K562 (cell line): ENCODE data around the gene RASGRP2. TPM values are rescaled to one million over a fixed set of nuclear protein-coding genes. Genes with fewer than 3 reads are reported as not detected.
A peak's percentile ranks its signal among the peaks of the same experiment; 100 is the strongest.

Source experiments
- ATAC-seq: fragments of 200-7000 bp; cut with Tn5 transposase; 3 replicates; pipeline ENCODE4 v1.9.1; 2020; ENCODE audit warnings: moderate library complexity
- BruUV-seq: library from RNA; stranded (reverse); fragments of 400-500 nt; replicated peaks from 2 replicates; lab custom pipeline; 2021; lab: Mats Ljungman, UMichigan
- CTCF ChIA-PET: fragments of 300-600 bp; formaldehyde crosslinking; extraction: SDS; loops from one replicate; lab custom pipeline; 2021; ENCODE audit warnings: low intra/inter-chr PET ratio; lab: Yijun Ruan, JAX
- POLR2A ChIA-PET: fragments of 300-600, 350-650 bp; sonication (Branson Sonifier 250); formaldehyde crosslinking; extraction: SDS; loops from one replicate; lab custom pipeline; 2021; ENCODE audit warnings: antibody characterized with exemption, inconsistent platforms; lab: Yijun Ruan, JAX
- DNase-seq, 4 experiments: peaks; one replicate each; pipeline versions ENCODE4 v3.0.0 to v3.0.0-alpha.2; 2011 to 2018; ENCODE audit warnings: low spot score in 3 of 4, mixed read lengths in 3 of 4; ENCODE audit errors: extremely low read depth in 1 of 4
- FAIRE-seq: peaks from 2 replicates; lab custom pipeline; 2011; peaks lifted over from hg19 to GRCh38; lab: Jason Lieb, UNC
- H2AFZ ChIP-seq: 2 replicates; pipeline ENCODE4 v1.6.0; 2011; ENCODE audit warnings: low read depth, low read length, control low read depth, inconsistent platforms
- H3K27ac ChIP-seq: fragments of 200-600 bp; 3 replicates; pipeline ENCODE4 v1.8.0; 2011; ENCODE audit warnings: low read depth, mild to moderate bottlenecking, control low read depth, inconsistent platforms, low read length, moderate library complexity, mixed read lengths; ENCODE audit errors: extremely low read depth
- H3K27me3 ChIP-seq, 2 experiments: fragments of 300-600 bp in 1 of 2; 2 replicates in 1 of 2; 3 replicates in 1 of 2; pipeline versions ENCODE4 v1.6.0 to v1.8.0; 2011; ENCODE audit warnings: inconsistent platforms in 2 of 2, low read length in 2 of 2, mild to moderate bottlenecking in 1 of 2, mixed read lengths in 1 of 2, moderate library complexity in 1 of 2; ENCODE audit not compliant: control insufficient read depth in 2 of 2, insufficient read depth in 2 of 2
- H3K36me3 ChIP-seq: fragments of 300-600 bp; 3 replicates; pipeline ENCODE4 v1.8.0; 2011; ENCODE audit warnings: mild to moderate bottlenecking, low read length, inconsistent platforms; ENCODE audit not compliant: control insufficient read depth, insufficient read depth
- H3K4me1 ChIP-seq, 2 experiments: fragments of 200-600 bp in 1 of 2; replicated peaks in 1 of 2; 2 replicates in 1 of 2; 3 replicates in 1 of 2; pipeline versions ENCODE4 v1.5.1 to v1.8.0; 2011; ENCODE audit warnings: inconsistent platforms in 2 of 2, low read length in 2 of 2, mild to moderate bottlenecking in 1 of 2, mixed read lengths in 1 of 2, moderate library complexity in 1 of 2; ENCODE audit not compliant: control insufficient read depth in 2 of 2, insufficient read depth in 2 of 2
- H3K4me2 ChIP-seq: 2 replicates; pipeline ENCODE4 v1.6.1; 2011; ENCODE audit warnings: low read length, control low read depth, inconsistent platforms, mixed read lengths; ENCODE audit not compliant: insufficient read depth
- H3K4me3 ChIP-seq: fragments of 200-600 bp; sonication (generic), shearing (Covaris generic); 2 replicates; pipeline ENCODE4 v1.5.1; 2016; ENCODE audit warnings: control low read depth, inconsistent platforms
- H3K79me2 ChIP-seq: fragments of 200-600 bp; 3 replicates; pipeline ENCODE4 v1.8.0; 2011; ENCODE audit warnings: low read length, inconsistent platforms; ENCODE audit not compliant: control insufficient read depth, insufficient read depth
- H3K9ac ChIP-seq, 2 experiments: 2 replicates each; pipeline versions ENCODE4 v1.6.0 to v1.6.1; 2011; ENCODE audit warnings: low read depth in 2 of 2, low read length in 2 of 2, control low read depth in 1 of 2, inconsistent platforms in 1 of 2, mild to moderate bottlenecking in 1 of 2, mixed read lengths in 1 of 2; ENCODE audit not compliant: insufficient read depth in 1 of 2
- H3K9me1 ChIP-seq: one replicate; pipeline ENCODE4 v1.6.0; 2011; ENCODE audit warnings: inconsistent platforms, mild to moderate bottlenecking, low read length, moderate library complexity; ENCODE audit not compliant: control insufficient read depth, insufficient read depth
- H3K9me3 ChIP-seq: replicated peaks from 2 replicates; pipeline ENCODE4 v1.5.1; 2011; ENCODE audit warnings: low read depth, low read length, inconsistent platforms; ENCODE audit not compliant: control insufficient read depth, insufficient read depth
- H4K20me1 ChIP-seq: replicated peaks from 2 replicates; pipeline ENCODE4 v1.6.1; 2011; ENCODE audit warnings: low read length, inconsistent platforms, mixed read lengths; ENCODE audit not compliant: control insufficient read depth, insufficient read depth
- CEBPB ChIP-seq: fragments of 450-650 bp; IDR thresholded peaks from 2 replicates; pipeline ENCODE4 v1.6.1; 2016; ENCODE audit warnings: missing genetic modification characterization, missing compliant biosample characterization
- EP400 ChIP-seq: fragments of 450-650 bp; IDR thresholded peaks from 2 replicates; pipeline ENCODE4 v1.6.1; 2017; ENCODE audit warnings: antibody characterized with exemption, mild to moderate bottlenecking, moderate library complexity
- FOXP1 ChIP-seq: sonication (generic); formaldehyde crosslinking; IDR thresholded peaks from 2 replicates; pipeline ENCODE4 v1.8.0; 2022; ENCODE audit warnings: mild to moderate bottlenecking, missing genetic modification reagents
- MTA3 ChIP-seq: fragments of 450-650 bp; formaldehyde crosslinking; IDR thresholded peaks from 2 replicates; pipeline ENCODE4 v1.6.1; 2017; ENCODE audit warnings: mild to moderate bottlenecking, borderline replicate concordance
- MYC ChIP-seq, 2 experiments: fragments of 250-450 bp in 1 of 2; sonication (Bioruptor Pico) in 1 of 2; IDR thresholded peaks; 2 replicates each; pipeline versions ENCODE4 v1.5.1 to v1.6.1; 2012 to 2021; ENCODE audit warnings: low read depth in 2 of 2, borderline replicate concordance in 1 of 2, improper control_type of control experiment in 1 of 2, low read length in 1 of 2, mild to moderate bottlenecking in 1 of 2, moderate library complexity in 1 of 2
- PHB ChIP-seq: fragments of 250-450 bp; sonication (Bioruptor Pico); IDR thresholded peaks from 2 replicates; pipeline ENCODE4 v1.5.0; 2021
- PHTF2 ChIP-seq: fragments of 250-450 bp; sonication (Bioruptor Pico); IDR thresholded peaks from 2 replicates; pipeline ENCODE4 v1.5.0; 2021; ENCODE audit warnings: mild to moderate bottlenecking
- POLR2G ChIP-seq: fragments of 200-400 bp; formaldehyde crosslinking; IDR thresholded peaks from 2 replicates; pipeline ENCODE4 v1.6.1; 2017; ENCODE audit warnings: low read depth, mild to moderate bottlenecking, antibody characterized with exemption, low read length, moderate library complexity
- SIX5 ChIP-seq, 2 experiments: IDR thresholded peaks; 2 replicates each; pipeline ENCODE4 v1.6.1; 2011; ENCODE audit warnings: low read length in 2 of 2, borderline replicate concordance in 1 of 2, low read depth in 1 of 2, mild to moderate bottlenecking in 1 of 2, moderate library complexity in 1 of 2; ENCODE audit not compliant: insufficient read depth in 1 of 2
- SPI1 ChIP-seq: IDR thresholded peaks from 2 replicates; pipeline ENCODE4 v1.6.1; 2011; ENCODE audit warnings: low read depth, low read length, control low read depth, borderline replicate concordance
- THRAP3 ChIP-seq: fragments of 450-650 bp; IDR thresholded peaks from 2 replicates; pipeline ENCODE4 v1.6.1; 2016; ENCODE audit warnings: mild to moderate bottlenecking, inconsistent platforms, borderline replicate concordance
- ZNF121 ChIP-seq: sonication (generic); formaldehyde crosslinking; conservative IDR thresholded peaks from 2 replicates; pipeline ENCODE4 v1.8.0; 2022; ENCODE audit warnings: missing genetic modification reagents
- ZNF57 ChIP-seq: fragments of 450-650 bp; formaldehyde crosslinking; IDR thresholded peaks from 2 replicates; pipeline ENCODE4 v1.4.0; 2020; ENCODE audit warnings: mild to moderate bottlenecking, moderate library complexity
- ZNF583 ChIP-seq: fragments of 250-450 bp; sonication (Bioruptor Pico); IDR thresholded peaks from 2 replicates; pipeline ENCODE4 v1.4.0; 2020
- WGBS: fragments of 100-300 bp; shearing (Covaris generic); methylation state at CpG from one replicate; pipeline ENCODE4 v1.1.6; 2016; ENCODE audit warnings: low coverage, mixed read lengths; ENCODE audit not compliant: insufficient coverage; ENCODE audit errors: missing lambda C conversion rate; 5-methylcytosine and 5-hydroxymethylcytosine counted together
- in situ Hi-C: fragments of 300-500 bp; cut with MboI; formaldehyde crosslinking; loops from 4 replicates; pipeline ENCODE4 v1.15.0; 2018; ENCODE audit warnings: inconsistent platforms, mixed read lengths
- intact Hi-C: fragments of 100-400 bp; cut with micrococcal nuclease; formaldehyde crosslinking; loops from 2 replicates; pipeline ENCODE4 v1.14.2; 2022
- polyA plus RNA-seq, 8 experiments: library from polyadenylated mRNA; depleted of rRNA in 4 of 8; stranded (reverse) in 5 of 8; unstranded in 3 of 8; fragments of >200 nt; fragmentation: Nextera tagmentation in 2 of 8; fragmentation: Illumina TruSeq in 1 of 8; extraction: Ambion mirVana in 2 of 8; extraction: Trizol in 1 of 8; gene quantifications; 2 replicates each; pipeline versions ENCODE4 v1.2.1 to v1.2.3, GENCODE V29; 2011 to 2014; ENCODE audit warnings: inconsistent platforms in 1 of 8, missing spikeins in 1 of 8
- total RNA-seq, 7 experiments: library from RNA; depleted of rRNA in 6 of 7; stranded (reverse); fragments of >200 nt in 6 of 7; fragmentation: Illumina TruSeq in 2 of 7; extraction: Trizol in 2 of 7; gene quantifications; 2 replicates each; pipeline versions ENCODE4 v1.2.1 to v1.2.3, GENCODE V29; 2011 to 2021; ENCODE audit warnings: low replicate concordance in 1 of 7
- TF ChIP-seq, protein P1 (sequence below): sonication (generic); formaldehyde crosslinking; IDR thresholded peaks from 2 replicates; pipeline ENCODE4 v1.8.0; 2023; ENCODE audit warnings: mild to moderate bottlenecking, missing genetic modification reagents
- TF ChIP-seq, protein P2 (sequence below): fragments of 250-450 bp; sonication (Bioruptor Pico); IDR thresholded peaks from 2 replicates; pipeline ENCODE4 v1.8.0; 2022; ENCODE audit warnings: inconsistent platforms

Gene RASGRP2
- total and polyA plus RNA-seq, 9 of the 15 experiments (the other 6 are each of a cell fraction or from before 2014, with no cell fraction given), result 0.87 to 22.7 (median 5.5) TPM

DNA sequence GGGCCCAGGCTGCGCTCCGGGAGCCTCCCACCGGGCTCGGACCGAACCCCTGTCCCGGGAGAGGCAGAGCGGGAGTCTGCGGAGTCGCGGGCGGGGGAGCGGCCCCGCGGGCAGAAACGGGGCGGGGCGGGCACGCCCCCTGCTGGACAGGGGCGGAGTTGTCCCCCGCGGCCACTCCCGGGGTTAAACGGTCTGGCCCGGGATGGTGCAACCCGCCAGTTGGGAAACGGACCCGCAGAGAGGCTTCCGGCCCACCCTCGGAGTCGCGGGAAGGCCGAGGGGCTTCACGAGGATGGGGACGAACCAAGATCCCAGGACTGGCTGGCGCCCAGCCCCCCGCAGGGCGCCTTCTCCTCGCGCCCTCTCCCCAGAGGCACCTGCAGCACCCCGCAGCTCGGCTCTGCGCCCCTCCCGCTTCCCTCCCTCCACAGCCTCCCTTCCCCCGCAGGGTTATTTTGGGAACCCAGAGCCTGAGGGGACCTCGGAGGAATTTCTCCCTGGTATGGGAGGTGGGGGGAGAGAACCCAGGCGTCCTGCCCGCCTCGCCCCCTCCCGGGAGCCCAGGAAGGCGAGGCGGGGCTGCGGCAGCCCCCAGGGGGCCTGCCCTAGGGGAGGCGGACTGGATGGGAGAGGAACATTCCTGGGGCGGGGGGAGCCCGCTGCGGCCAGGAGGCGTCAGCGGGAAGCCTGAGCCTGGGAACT is 902 bp downstream of the RASGRP2 start:
- Histone ChIP-seq H3K9ac (peak overlapping the region; percentile 54 to 90; a peak in 3 of 4 replicates), H3K9me3 (no peaks in the 10 kb centered on the region), H4K20me1 (no peaks in the 10 kb centered on the region; the same call in 1 of the 2 replicates), H3K9me1 (no peaks in the 10 kb centered on the region), H3K27me3 (no peaks in the 10 kb centered on the region; a peak in 1 of 5 replicates), H3K4me3 (peak overlapping the region; percentile 54), H2AFZ (peak overlapping the region; percentile 95), H3K79me2 (no peaks in the 10 kb centered on the region), H3K4me1 (peaks cover 12 to 71% of the 10 kb centered on the region in 2 experiments; a peak in 3 of 5 replicates), H3K4me2 (peak overlapping the region; percentile 77), H3K27ac (peak overlapping the region; percentile 42; the same call in 2 of the 3 replicates), H3K36me3 (no peaks in the 10 kb centered on the region)
- CTCF ChIA-PET, result interaction anchor here (0.6 to 1.7 kb wide), 6 partner anchors 24 to 305 kb away, joined by 3 to 13 read pairs (median 4); no protein-coding TSS in a partner anchor
- FAIRE-seq, result no peak
- 4% methylated on average over 17 of the region's 58 CpGs for WGBS
- peak; percentile 80 to 94 (median 90) for DNase-seq
- POLR2A ChIA-PET, result interaction anchor here (0.5 to 1.6 kb wide), 11 partner anchors 10 to 757 kb away, joined by 3 to 6 read pairs (median 4); partner anchors contain the start of gene SF1
- intact Hi-C loops (loop anchor here (1.0 to 5.0 kb wide), 4 partner anchors 24 to 86 kb away; partner anchors contain the start of gene SF1), in situ Hi-C loops (no loop called here)
- peak; percentile 73 for ATAC-seq
- no TSS peak for BruUV-seq
- TF ChIP-seq POLR2G, result peak; percentile 86
- TF ChIP-seq, protein P1, sequence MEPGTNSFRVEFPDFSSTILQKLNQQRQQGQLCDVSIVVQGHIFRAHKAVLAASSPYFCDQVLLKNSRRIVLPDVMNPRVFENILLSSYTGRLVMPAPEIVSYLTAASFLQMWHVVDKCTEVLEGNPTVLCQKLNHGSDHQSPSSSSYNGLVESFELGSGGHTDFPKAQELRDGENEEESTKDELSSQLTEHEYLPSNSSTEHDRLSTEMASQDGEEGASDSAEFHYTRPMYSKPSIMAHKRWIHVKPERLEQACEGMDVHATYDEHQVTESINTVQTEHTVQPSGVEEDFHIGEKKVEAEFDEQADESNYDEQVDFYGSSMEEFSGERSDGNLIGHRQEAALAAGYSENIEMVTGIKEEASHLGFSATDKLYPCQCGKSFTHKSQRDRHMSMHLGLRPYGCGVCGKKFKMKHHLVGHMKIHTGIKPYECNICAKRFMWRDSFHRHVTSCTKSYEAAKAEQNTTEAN (CRISPR knock-in tag), result no peak
- TF ChIP-seq MTA3, result peak; percentile 63; the same call in 1 of the 2 replicates
- TF ChIP-seq PHB (CRISPR knock-in tag), result no peak
- TF ChIP-seq PHTF2 (CRISPR knock-in tag), result no peak
- no peak for TF ChIP-seq ZNF583
- no peak for TF ChIP-seq ZNF57 (CRISPR knock-in tag)
- peak; percentile 32; the same call in 1 of the 2 replicates for TF ChIP-seq MYC (IDR thresholded peaks at IDR 0.05; ENCODE audit: low read depth, low read length)
- TF ChIP-seq MYC (CRISPR knock-in tag; IDR thresholded peaks at IDR 0.05; ENCODE audit: borderline replicate concordance, low read depth), result 0 out of 2 replicates have a peak, but pooled peaks have one; percentile 12
- no peak for TF ChIP-seq ZNF121 (CRISPR knock-in tag)
- TF ChIP-seq SPI1, result no peak
- no peak for TF ChIP-seq THRAP3
- TF ChIP-seq, protein P2, sequence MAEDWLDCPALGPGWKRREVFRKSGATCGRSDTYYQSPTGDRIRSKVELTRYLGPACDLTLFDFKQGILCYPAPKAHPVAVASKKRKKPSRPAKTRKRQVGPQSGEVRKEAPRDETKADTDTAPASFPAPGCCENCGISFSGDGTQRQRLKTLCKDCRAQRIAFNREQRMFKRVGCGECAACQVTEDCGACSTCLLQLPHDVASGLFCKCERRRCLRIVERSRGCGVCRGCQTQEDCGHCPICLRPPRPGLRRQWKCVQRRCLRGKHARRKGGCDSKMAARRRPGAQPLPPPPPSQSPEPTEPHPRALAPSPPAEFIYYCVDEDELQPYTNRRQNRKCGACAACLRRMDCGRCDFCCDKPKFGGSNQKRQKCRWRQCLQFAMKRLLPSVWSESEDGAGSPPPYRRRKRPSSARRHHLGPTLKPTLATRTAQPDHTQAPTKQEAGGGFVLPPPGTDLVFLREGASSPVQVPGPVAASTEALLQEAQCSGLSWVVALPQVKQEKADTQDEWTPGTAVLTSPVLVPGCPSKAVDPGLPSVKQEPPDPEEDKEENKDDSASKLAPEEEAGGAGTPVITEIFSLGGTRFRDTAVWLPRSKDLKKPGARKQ, result no peak
- TF ChIP-seq CEBPB (tag), result peak; percentile 97
- TF ChIP-seq EP400, result peak; percentile 51
- 0 out of 4 replicates have a peak, but pooled peaks of 1 of the 2 experiments have one; percentile 1 for TF ChIP-seq SIX5 (IDR thresholded peaks at IDR 0.05; ENCODE audit: borderline replicate concordance in 1 of 2, insufficient read depth in 1 of 2, low read depth in 1 of 2, low read length in 2 of 2)
- peak; percentile 44 for TF ChIP-seq FOXP1 (CRISPR knock-in tag)
